NB4 (cell line): ENCODE results near the gene L3MBTL4.

ENCODE experiments used
- CTCF ChIP-seq: IDR thresholded peaks from one replicate; pipeline ENCODE4 v1.5.1; 2012; ENCODE audit warnings: low read depth, low read length
- MYC ChIP-seq: IDR thresholded peaks from 2 replicates; pipeline ENCODE4 v1.6.1; 2011; ENCODE audit warnings: low read depth, low read length
- TF ChIP-seq, protein P1 (sequence below): IDR thresholded peaks from 2 replicates; pipeline ENCODE4 v1.6.1; 2011; ENCODE audit warnings: low read depth, low read length

DNA sequence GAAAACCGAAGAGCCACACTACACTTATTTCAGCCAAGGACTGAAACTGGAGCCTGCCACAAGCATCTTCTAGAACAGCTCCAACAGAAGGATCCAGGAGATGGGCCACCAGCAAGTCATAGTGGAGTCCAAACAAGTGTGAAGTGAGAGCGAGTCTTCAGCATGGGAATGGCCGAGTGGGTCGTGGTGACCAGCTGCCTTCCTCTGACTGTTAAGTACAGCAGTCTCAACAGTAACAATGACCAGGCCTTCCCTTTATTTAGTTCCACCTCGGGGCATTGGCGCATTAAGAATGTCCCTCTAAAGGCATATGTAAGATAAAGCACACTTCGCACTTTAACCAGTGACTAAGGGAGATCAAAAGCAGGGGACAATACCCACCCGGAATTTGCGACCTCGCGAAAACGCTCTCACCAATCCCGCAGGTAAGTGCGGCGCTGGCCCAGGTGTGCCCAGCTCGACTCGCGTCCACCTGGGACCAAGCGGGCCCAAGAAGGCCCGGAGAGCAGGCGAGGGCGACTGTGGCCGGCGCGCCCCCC lies 1.1 kb downstream of the L3MBTL4 start:
- TF ChIP-seq CTCF = no peak
- TF ChIP-seq, protein P1, sequence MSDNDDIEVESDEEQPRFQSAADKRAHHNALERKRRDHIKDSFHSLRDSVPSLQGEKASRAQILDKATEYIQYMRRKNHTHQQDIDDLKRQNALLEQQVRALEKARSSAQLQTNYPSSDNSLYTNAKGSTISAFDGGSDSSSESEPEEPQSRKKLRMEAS = no peak
- TF ChIP-seq MYC = no peak
